Uterus (tissue), 2 donors: ENCODE results near the gene ATAD3B.

Experiments used
- POLR2A ChIP-seq, 2 donors: fragments of 450-650 bp; IDR thresholded peaks; one replicate each; pipeline ENCODE4 v1.6.1; 2016; ENCODE audit warnings: antibody characterized with exemption in 2 of 2, mild to moderate bottlenecking in 1 of 2, moderate library complexity in 1 of 2
- TF ChIP-seq, protein P1 (sequence below), 4 experiments: fragments of 200-600 bp in 2 of 4; fragments of 450-650 bp in 2 of 4; sonication (generic) in 2 of 4; IDR thresholded peaks; one replicate each; pipeline ENCODE4 v1.5.1; 2016 to 2019; ENCODE audit warnings: antibody characterized with exemption in 4 of 4, mild to moderate bottlenecking in 2 of 4, moderate library complexity in 1 of 4

- TF ChIP-seq, protein P1, sequence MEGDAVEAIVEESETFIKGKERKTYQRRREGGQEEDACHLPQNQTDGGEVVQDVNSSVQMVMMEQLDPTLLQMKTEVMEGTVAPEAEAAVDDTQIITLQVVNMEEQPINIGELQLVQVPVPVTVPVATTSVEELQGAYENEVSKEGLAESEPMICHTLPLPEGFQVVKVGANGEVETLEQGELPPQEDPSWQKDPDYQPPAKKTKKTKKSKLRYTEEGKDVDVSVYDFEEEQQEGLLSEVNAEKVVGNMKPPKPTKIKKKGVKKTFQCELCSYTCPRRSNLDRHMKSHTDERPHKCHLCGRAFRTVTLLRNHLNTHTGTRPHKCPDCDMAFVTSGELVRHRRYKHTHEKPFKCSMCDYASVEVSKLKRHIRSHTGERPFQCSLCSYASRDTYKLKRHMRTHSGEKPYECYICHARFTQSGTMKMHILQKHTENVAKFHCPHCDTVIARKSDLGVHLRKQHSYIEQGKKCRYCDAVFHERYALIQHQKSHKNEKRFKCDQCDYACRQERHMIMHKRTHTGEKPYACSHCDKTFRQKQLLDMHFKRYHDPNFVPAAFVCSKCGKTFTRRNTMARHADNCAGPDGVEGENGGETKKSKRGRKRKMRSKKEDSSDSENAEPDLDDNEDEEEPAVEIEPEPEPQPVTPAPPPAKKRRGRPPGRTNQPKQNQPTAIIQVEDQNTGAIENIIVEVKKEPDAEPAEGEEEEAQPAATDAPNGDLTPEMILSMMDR (IDR thresholded peaks at IDR 0.05), result no peak
- no peak for TF ChIP-seq POLR2A (IDR thresholded peaks at IDR 0.05)
Observed at GRCh38 chr1:1425753-1426495, 45.6 kb upstream of the ATAD3B start.
